ENCODE data around the gene KLC1. TPM values are rescaled to one million over a fixed set of nuclear protein-coding genes. Genes with fewer than 3 reads are reported as not detected.

KLC1 gene
- total and polyA plus RNA-seq, 5 donors from 2014 or later, result 51.9 to 217 (median 65.4) TPM

GRCh38 chr14:103728141-103728540, 99.1 kb downstream of the KLC1 start:
- H3K9me3 ChIP-seq (ENCODE audit: control insufficient read depth in 2 of 2, low read length in 2 of 2), result no peaks in the 10 kb centered on the region
- no peak overlapping the region for H3K4me3 Mint-ChIP-seq
- no peaks in the 10 kb centered on the region for H3K9me3 Mint-ChIP-seq
- peaks cover 19% of the 10 kb centered on the region for H3K36me3 Mint-ChIP-seq
- ATAC-seq (ENCODE audit: low read depth in 2 of 2) (no peak), DNase-seq (no peak)
- H3K27me3 ChIP-seq (ENCODE audit: control insufficient read depth, insufficient read depth, low read length), result no peaks in the 10 kb centered on the region
- H3K4me3 ChIP-seq (ENCODE audit: low read depth, low read length), result no peak overlapping the region
- peaks cover 22% of the 10 kb centered on the region for H3K36me3 ChIP-seq (ENCODE audit: control insufficient read depth, insufficient read depth, low read length)
- H3K27ac Mint-ChIP-seq, result no peak overlapping the region
- H3K27me3 Mint-ChIP-seq, result no peaks in the 10 kb centered on the region
- H3K27ac ChIP-seq (ENCODE audit: insufficient read depth, low read length, poor library complexity, severe bottlenecking), result no peak overlapping the region
- H3K4me1 ChIP-seq (ENCODE audit: control insufficient read depth, insufficient read depth, low read length, poor library complexity, severe bottlenecking), result no peaks in the 10 kb centered on the region
- H3K4me1 Mint-ChIP-seq, result no peaks in the 10 kb centered on the region

GRCh38 chr14:103728721-103729120, 99.7 kb downstream of the KLC1 start:
- Histone ChIP-seq H3K4me1 (ENCODE audit: control insufficient read depth, insufficient read depth, low read length, poor library complexity, severe bottlenecking) (no peaks in the 10 kb centered on the region), H3K9me3 (ENCODE audit: control insufficient read depth in 2 of 2, low read length in 2 of 2) (no peaks in the 10 kb centered on the region), H3K36me3 (ENCODE audit: control insufficient read depth, insufficient read depth, low read length) (peaks cover 28% of the 10 kb centered on the region), H3K27ac (ENCODE audit: insufficient read depth, low read length, poor library complexity, severe bottlenecking) (no peak overlapping the region), H3K4me3 (ENCODE audit: low read depth, low read length) (no peak overlapping the region), H3K27me3 (ENCODE audit: control insufficient read depth, insufficient read depth, low read length) (no peaks in the 10 kb centered on the region)
- Mint-ChIP-seq H3K4me3 (no peak overlapping the region), H3K27me3 (no peaks in the 10 kb centered on the region), H3K27ac (peak overlapping the region in 1 of 3 donors; percentile 40), H3K36me3 (peaks cover 24% of the 10 kb centered on the region), H3K9me3 (no peaks in the 10 kb centered on the region), H3K4me1 (no peaks in the 10 kb centered on the region)
- DNase-seq (no peak), ATAC-seq (ENCODE audit: low read depth in 2 of 2) (no peak)

- H3K9me3 Mint-ChIP-seq, result no peaks in the 10 kb centered on the region
- H3K27ac Mint-ChIP-seq, result no peak overlapping the region
- no peaks in the 10 kb centered on the region for H3K27me3 Mint-ChIP-seq
- Histone ChIP-seq H3K4me1 (ENCODE audit: control insufficient read depth, insufficient read depth, low read length, poor library complexity, severe bottlenecking) (no peaks in the 10 kb centered on the region), H3K4me3 (ENCODE audit: low read depth, low read length) (no peak overlapping the region), H3K9me3 (ENCODE audit: control insufficient read depth in 2 of 2, low read length in 2 of 2) (no peaks in the 10 kb centered on the region), H3K36me3 (ENCODE audit: control insufficient read depth, insufficient read depth, low read length) (peaks cover 28% of the 10 kb centered on the region), H3K27me3 (ENCODE audit: control insufficient read depth, insufficient read depth, low read length) (no peaks in the 10 kb centered on the region), H3K27ac (ENCODE audit: insufficient read depth, low read length, poor library complexity, severe bottlenecking) (no peak overlapping the region)
- no peaks in the 10 kb centered on the region for H3K4me1 Mint-ChIP-seq
- H3K4me3 Mint-ChIP-seq, result no peak overlapping the region
- H3K36me3 Mint-ChIP-seq, result peaks cover 30% of the 10 kb centered on the region
- ATAC-seq (ENCODE audit: low read depth in 2 of 2) (no peak), DNase-seq (no peak)
Observed at GRCh38 chr14:103729496-103730448, 100.8 kb downstream of the KLC1 start.

GRCh38 chr14:103730490-103731035, 101.6 kb downstream of the KLC1 start:
- no peak overlapping the region for H3K4me3 Mint-ChIP-seq
- H3K9me3 ChIP-seq (ENCODE audit: control insufficient read depth in 2 of 2, low read length in 2 of 2), result no peaks in the 10 kb centered on the region

GRCh38 chr14:103731481-103731880, 102.5 kb downstream of the KLC1 start:
- no peaks in the 10 kb centered on the region for H3K27me3 ChIP-seq (ENCODE audit: control insufficient read depth, insufficient read depth, low read length)
- no peaks in the 10 kb centered on the region for H3K9me3 Mint-ChIP-seq
- no peak overlapping the region for H3K27ac ChIP-seq (ENCODE audit: insufficient read depth, low read length, poor library complexity, severe bottlenecking)
- no peaks in the 10 kb centered on the region for H3K9me3 ChIP-seq (ENCODE audit: control insufficient read depth in 2 of 2, low read length in 2 of 2)
- H3K27me3 Mint-ChIP-seq, result no peaks in the 10 kb centered on the region
- no peak overlapping the region for H3K4me3 ChIP-seq (ENCODE audit: low read depth, low read length)
- DNase-seq (no peak), ATAC-seq (ENCODE audit: low read depth in 2 of 2) (no peak)
- no peaks in the 10 kb centered on the region for H3K4me1 ChIP-seq (ENCODE audit: control insufficient read depth, insufficient read depth, low read length, poor library complexity, severe bottlenecking)
- no peak overlapping the region for H3K27ac Mint-ChIP-seq
- H3K4me3 Mint-ChIP-seq, result no peak overlapping the region
- H3K4me1 Mint-ChIP-seq, result no peaks in the 10 kb centered on the region
- H3K36me3 ChIP-seq (ENCODE audit: control insufficient read depth, insufficient read depth, low read length), result peaks cover 28% of the 10 kb centered on the region
- peaks cover 30% of the 10 kb centered on the region for H3K36me3 Mint-ChIP-seq

More at GRCh38 chr14:103730490-103731035, 101.6 kb downstream of the KLC1 start:
- Mint-ChIP-seq H3K4me1 (no peaks in the 10 kb centered on the region), H3K27ac (peak overlapping the region in 1 of 3 donors; percentile 32), H3K36me3 (peaks cover 30% of the 10 kb centered on the region), H3K9me3 (no peaks in the 10 kb centered on the region), H3K27me3 (no peaks in the 10 kb centered on the region)
- Histone ChIP-seq H3K36me3 (ENCODE audit: control insufficient read depth, insufficient read depth, low read length) (peaks cover 28% of the 10 kb centered on the region), H3K27me3 (ENCODE audit: control insufficient read depth, insufficient read depth, low read length) (no peaks in the 10 kb centered on the region), H3K27ac (ENCODE audit: insufficient read depth, low read length, poor library complexity, severe bottlenecking) (no peak overlapping the region), H3K4me3 (ENCODE audit: low read depth, low read length) (no peak overlapping the region), H3K4me1 (ENCODE audit: control insufficient read depth, insufficient read depth, low read length, poor library complexity, severe bottlenecking) (no peaks in the 10 kb centered on the region)
- ATAC-seq (ENCODE audit: low read depth in 2 of 2) (no peak), DNase-seq (no peak)

GRCh38 chr14:103731916-103732867, 103.2 kb downstream of the KLC1 start:
- no peaks in the 10 kb centered on the region for H3K27me3 ChIP-seq (ENCODE audit: control insufficient read depth, insufficient read depth, low read length)
- peaks cover 30% of the 10 kb centered on the region for H3K36me3 Mint-ChIP-seq
- no peaks in the 10 kb centered on the region for H3K4me1 Mint-ChIP-seq
- peaks cover 31% of the 10 kb centered on the region for H3K36me3 ChIP-seq (ENCODE audit: control insufficient read depth, insufficient read depth, low read length)
- H3K4me1 ChIP-seq (ENCODE audit: control insufficient read depth, insufficient read depth, low read length, poor library complexity, severe bottlenecking), result no peaks in the 10 kb centered on the region
- no peak overlapping the region for H3K4me3 Mint-ChIP-seq
- ATAC-seq (ENCODE audit: low read depth in 2 of 2) (no peak), DNase-seq (no peak)
- H3K4me3 ChIP-seq (ENCODE audit: low read depth, low read length), result no peak overlapping the region
- no peak overlapping the region for H3K27ac Mint-ChIP-seq
- H3K27ac ChIP-seq (ENCODE audit: insufficient read depth, low read length, poor library complexity, severe bottlenecking), result no peak overlapping the region
- H3K27me3 Mint-ChIP-seq, result no peaks in the 10 kb centered on the region
- no peaks in the 10 kb centered on the region for H3K9me3 Mint-ChIP-seq
- H3K9me3 ChIP-seq (ENCODE audit: control insufficient read depth in 2 of 2, low read length in 2 of 2), result no peaks in the 10 kb centered on the region

GRCh38 chr14:103732868-103733620, 104.0 kb downstream of the KLC1 start:
- H3K4me3 Mint-ChIP-seq, result no peak overlapping the region
- H3K27ac ChIP-seq (ENCODE audit: insufficient read depth, low read length, poor library complexity, severe bottlenecking), result no peak overlapping the region
- peak overlapping the region in 1 of 3 donors; percentile 11 for H3K27ac Mint-ChIP-seq
- no peaks in the 10 kb centered on the region for H3K4me1 Mint-ChIP-seq
- H3K36me3 Mint-ChIP-seq, result peaks cover 36% of the 10 kb centered on the region
- H3K27me3 ChIP-seq (ENCODE audit: control insufficient read depth, insufficient read depth, low read length), result no peaks in the 10 kb centered on the region
- no peak overlapping the region for H3K4me3 ChIP-seq (ENCODE audit: low read depth, low read length)
- H3K9me3 ChIP-seq (ENCODE audit: control insufficient read depth in 2 of 2, low read length in 2 of 2), result no peaks in the 10 kb centered on the region
- no peaks in the 10 kb centered on the region for H3K9me3 Mint-ChIP-seq
- DNase-seq (no peak), ATAC-seq (ENCODE audit: low read depth in 2 of 2) (no peak)
- H3K4me1 ChIP-seq (ENCODE audit: control insufficient read depth, insufficient read depth, low read length, poor library complexity, severe bottlenecking), result no peaks in the 10 kb centered on the region
- peaks cover 33% of the 10 kb centered on the region for H3K36me3 ChIP-seq (ENCODE audit: control insufficient read depth, insufficient read depth, low read length)
- H3K27me3 Mint-ChIP-seq, result no peaks in the 10 kb centered on the region
